GM19025 (cell line): ENCODE data around the gene CHST3.
"Not testable (repeated sequence)": the region's sequence is repeated elsewhere in the genome, so short reads cannot be mapped to it uniquely, and the experiment has no call there.

Experiments used
- ATAC-seq: cut with Tn5 transposase; IDR thresholded peaks from one replicate; pipeline ENCODE4 v1.9.1; 2021; ENCODE audit warnings: mild to moderate bottlenecking, low read depth, moderate library complexity; ENCODE audit not compliant: unreplicated experiment

Gene CHST3

DNA sequence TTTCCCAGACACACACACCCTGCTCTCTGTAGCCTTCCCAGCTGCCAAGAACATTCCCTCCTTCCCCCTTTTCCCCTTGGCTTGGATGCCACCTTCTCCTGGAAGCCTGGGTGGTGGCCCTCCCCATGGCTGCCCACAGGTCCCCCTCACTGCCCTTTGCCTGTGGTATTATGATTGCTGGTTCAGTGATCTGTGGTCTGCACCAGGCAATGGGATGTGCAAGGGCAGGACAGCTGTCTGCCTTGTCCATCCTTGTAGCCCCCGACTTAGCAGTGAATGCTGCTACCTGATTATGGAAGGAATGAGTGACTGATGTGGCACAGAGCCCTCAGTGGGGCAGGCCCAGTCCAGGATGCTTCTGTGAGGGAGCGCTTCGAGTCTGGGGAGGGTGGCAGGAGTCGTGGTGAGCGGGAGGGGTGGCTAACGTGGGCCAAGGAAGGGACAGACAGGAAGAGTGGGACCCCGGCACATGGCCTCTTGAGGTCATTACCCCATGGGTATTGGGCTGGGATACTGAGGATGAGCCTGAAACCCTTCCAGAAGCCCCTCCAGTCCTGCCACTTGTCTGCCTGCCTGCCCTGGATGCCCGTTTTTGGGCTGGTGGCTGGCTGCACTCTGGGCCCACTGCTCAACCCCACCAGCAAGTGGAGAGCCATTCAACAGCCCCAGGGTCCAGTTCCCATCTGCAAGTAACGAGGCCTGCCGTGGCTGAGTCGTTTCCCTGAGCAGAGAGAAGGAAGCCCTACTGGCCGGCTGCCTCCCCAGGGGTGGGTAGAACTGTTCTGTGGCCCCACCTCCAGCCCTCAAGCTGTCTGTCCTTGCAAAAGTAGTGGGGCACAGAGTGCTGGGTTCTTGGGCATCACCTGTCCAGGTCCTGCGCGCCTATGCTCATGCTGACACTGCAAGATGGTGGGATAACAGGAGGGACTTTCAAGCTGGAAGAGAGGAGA, 8.8 kb downstream of the CHST3 start:
- ATAC-seq = no peak

DNA sequence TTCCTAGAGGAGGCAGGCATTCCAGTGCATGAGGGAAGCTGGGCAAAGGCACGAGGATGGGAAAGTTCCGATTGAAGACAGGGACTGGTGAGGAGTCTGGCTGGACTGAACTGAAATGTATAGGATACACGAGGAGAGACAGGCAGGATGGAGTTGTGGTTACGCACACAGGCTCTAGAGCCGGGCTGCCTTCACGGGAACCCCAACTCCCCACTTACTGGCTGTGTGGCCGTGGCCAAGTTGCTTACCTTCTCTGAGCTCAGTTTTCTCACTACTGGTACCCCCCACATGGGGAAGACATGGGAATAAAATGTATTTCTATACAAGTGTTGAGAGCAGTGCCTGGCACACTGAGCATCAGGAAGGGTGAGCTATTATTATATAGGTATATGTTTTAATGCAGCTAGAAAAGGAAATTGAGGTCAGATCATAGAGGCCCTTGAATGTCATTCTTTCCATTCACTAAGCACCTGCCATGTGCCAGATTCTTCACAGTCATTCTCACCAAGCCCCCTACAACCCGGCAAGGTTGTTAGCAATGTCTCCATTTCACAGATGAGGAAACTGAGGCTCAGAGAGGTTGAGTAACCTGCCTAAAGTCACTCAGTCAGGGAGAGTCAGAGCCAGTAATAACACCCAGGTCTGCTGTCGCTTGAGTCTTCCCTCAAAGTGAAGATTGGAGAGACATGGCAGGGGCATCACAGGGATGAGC, 9.7 kb downstream of the CHST3 start:
- no peak for ATAC-seq

DNA sequence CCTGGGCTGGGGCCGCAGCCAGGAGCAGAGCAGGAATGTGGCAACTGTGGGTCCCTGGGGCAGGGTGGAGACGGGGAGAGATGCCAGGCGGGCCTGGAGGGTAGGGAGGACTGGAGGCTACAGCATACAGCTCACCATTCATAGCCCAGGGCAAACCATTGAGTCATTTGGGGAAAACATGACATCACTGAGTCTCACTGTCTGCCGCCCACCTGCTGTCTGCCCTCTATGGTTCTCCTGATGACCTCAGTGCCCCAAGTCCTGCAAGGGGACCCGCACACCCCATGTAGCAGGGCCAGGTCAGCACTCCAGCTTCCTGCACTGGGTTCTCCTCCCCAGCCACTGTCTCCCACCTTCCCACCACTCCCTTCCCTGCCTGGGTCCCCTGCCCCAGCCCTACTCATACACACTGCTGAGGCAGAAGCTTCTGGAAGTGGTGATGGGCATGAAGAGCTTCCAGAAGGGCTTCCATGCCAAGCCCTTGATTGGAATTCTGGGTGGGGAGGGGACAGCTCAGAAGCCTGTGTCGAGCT, 10.4 kb downstream of the CHST3 start:
- ATAC-seq = peak; percentile 82

GRCh38 chr10:71975087-71975870, 11.1 kb downstream of the CHST3 start:
- ATAC-seq = no peak

DNA sequence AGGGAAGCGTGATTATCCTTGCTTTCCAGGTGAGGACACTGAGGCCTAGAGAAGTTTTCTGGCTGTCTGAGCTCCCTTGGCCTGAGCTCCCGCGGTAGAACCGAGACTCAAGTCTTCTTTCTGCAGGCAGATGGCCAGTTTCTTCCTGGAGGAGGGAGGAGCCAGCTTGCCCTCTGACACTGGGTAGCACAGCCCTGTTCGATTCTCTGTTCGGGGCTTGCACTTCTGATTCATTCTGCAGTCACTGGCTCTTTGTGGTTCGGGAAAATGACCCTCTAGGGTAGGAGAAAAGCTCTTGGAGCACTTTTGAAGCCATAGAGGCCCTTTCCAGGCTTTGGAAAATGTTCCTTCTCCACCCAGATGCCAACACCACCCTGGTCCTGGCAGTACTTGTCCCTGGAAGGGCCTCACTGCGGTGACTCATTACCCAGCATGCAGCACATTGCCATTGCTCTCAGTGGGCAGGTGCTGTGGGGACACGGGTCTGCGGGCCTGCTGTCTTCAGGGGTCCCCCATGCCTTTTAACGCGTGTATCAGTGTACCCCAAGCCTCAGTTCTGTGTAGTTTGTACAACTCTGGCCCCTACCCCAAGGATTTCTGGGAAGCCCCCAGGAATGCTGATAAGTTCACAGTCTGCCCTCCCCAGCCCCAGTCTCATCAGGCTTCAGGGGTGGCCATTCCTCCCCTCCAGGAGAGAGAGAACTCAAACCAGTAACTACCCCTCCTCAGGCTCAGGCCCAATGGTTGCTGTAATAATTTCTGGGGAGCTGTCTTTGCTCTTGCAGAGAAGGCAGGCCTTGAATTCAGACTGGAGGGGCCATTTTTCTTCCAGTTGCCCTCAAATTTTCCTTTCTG, 11.9 kb downstream of the CHST3 start:
- no peak for ATAC-seq

DNA sequence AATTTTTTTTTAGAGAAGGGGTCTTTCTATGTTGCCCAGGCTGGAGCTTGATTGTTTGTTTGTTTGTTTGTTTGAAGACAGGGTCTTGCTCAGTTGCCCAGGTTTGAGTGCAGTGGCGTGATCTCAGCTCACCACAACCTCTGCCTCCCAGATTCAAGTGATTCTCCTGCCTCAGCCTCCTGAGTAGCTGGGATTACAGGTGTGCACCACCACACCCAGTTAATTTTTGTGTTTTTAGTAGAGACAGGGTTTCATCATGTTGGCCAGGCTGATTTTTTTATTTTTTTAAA, 13.4 kb downstream of the CHST3 start:
- ATAC-seq = not testable (repeated sequence)

- no peak for ATAC-seq
Observed at GRCh38 chr10:71978476-71978875, 14.3 kb downstream of the CHST3 start.

- no peak for ATAC-seq
Observed at GRCh38 chr10:71978988-71979691, 14.9 kb downstream of the CHST3 start.

- no peak for ATAC-seq
Observed at GRCh38 chr10:71979692-71980062, 15.5 kb downstream of the CHST3 start.

GRCh38 chr10:71980181-71981014, 16.2 kb downstream of the CHST3 start:
- no peak for ATAC-seq

GRCh38 chr10:71981015-71981875, 17.1 kb downstream of the CHST3 start:
- no peak for ATAC-seq

DNA sequence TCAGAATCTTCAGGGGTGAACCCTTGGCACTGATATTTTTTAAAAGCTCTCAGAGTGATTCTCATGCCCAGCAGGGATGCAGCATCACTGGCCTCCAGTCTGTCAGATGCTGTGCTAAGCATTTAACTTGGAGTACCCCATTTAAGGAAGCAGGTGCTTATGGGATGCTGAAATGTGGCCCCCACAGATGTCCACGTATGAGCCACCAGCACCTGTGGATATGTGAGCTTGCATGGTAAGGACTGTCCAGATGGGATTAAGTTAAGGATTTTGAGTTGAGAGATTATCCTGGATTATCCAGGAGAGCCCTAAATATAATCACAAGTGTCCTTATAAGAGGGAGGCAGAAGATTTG, 17.7 kb downstream of the CHST3 start:
- no peak for ATAC-seq

DNA sequence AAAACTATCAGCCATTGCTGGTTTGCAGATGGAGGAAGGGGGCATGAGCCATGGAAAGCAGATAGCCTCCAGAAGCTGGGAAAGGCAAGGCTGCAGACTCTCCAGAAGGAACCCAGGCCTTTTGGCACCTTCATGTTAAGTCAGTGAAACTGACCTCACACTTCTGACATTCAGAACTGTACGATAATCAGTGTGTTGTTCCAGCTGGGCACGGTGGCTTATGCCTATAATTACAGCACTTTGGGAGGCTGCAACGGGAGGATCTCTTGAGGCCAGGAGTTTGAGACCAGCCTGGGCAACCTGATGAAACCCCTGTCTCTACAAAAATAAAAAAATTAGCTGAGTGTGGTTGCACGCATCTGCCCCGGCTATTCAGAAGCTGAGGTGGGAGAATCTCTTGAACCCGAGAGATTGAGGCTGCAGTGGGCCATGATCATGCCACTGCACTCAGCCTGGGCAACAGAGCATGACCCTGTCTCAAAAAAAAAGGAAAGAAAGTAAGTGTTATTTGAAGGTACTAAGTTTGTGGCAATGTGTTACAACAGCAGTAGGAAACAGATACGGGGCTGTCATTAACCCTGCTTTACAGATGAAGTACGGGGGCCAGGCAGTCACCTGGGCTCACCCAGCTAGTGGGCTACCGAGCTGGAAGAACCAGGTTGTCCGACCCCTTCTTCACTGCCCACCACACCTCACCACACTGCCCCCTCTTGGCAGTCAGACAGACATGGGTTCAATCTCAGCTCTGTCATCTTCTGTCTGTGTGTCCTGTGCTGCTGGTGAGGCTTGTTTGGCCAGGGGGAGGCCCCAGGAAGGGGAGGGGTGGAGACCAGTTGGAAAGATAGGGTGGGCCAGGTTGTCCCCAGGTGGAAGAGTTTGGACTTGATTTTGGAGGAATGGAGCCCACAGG, 18.3 kb downstream of the CHST3 start:
- no peak for ATAC-seq

GRCh38 chr10:71984126-71984808, 20.1 kb downstream of the CHST3 start:
- ATAC-seq = no peak

DNA sequence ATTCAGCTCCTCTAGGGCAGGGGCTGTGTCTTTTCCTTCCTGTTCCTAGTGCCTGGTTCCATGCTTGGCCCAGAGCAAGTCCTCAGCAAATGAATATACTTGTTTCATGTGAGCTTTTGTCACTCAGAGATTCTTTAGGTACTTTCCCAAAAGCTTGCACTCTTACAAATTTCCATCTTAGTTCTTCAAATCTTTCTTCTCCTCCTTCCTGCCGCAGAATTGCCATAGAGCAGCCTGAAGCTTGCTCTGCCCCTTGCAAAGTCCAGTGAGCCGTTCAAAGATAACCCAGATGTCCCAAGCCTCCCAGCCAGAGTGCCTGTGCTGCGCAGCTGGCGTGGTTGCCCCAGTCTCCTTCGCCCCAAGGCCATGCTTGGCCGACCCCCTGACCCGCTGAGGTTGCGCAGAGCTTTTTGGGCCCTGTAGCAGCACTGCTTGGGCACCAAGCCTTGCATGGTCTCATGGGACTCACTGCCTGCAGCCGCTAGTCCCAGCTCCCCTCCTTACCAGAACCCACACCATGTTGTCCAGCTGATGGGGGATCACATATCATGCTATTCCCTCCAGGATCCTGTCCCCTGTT, 20.7 kb downstream of the CHST3 start:
- ATAC-seq = no peak
